ENCODE measurements around the gene RHBDD1. TPM values are rescaled to one million over a fixed set of nuclear protein-coding genes. Genes with fewer than 3 reads are reported as not detected.

The RHBDD1 gene
- total RNA-seq, 2 donors from 2014 or later, result 10.2 to 17.3 TPM

DNA sequence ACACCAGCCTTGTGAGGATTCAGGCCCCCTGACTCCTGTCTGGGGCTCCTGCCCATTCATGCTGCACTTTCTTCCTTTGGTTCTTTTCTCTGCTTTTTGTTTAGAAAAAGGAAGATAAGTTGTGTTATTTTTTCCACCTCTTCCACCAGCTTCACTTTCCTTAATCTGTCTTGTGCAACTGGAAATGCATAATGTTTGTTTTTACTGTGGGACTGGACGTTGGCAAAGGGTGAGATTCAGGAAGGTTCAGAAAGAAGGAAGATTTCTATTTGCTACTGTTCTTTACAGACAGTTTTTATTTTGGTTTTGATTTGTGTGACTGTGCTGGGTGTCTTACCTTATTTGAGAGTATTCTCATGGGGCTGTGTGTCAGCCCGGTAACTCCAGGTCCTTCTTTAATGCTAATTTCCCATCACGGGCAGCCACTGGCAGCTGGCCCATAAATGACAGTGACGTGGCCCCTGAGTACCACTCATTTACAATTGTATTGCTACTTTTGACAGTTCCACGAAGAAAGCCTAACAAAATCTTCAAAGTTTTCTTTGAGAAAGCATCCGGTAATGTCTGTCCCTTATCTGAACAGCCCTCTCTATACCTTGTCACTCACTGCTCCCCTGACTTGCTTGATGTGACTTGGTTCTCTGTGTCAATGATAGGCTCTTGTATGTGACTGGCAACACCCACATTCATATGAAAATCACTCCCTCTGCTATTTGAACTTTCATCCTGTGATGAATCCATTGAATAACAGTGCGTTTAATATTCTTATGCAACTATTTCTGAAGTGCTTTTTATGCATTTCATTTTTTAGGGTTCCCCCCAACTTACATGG, 32.7 kb downstream of the RHBDD1 start:
- Histone ChIP-seq H3K4me3 (no peak overlapping the region), H3K9me3 (no peaks in the 10 kb centered on the region), H3K4me1 (ENCODE audit: control insufficient read depth in 1 of 2, low read depth in 2 of 2) (no peaks in the 10 kb centered on the region), H3K27me3 (replicated peaks; ENCODE audit: insufficient read depth) (no peaks in the 10 kb centered on the region), H3K36me3 (peaks cover 13% of the 10 kb centered on the region), H3K27ac (no peak overlapping the region)
- DNase-seq (ENCODE audit: low spot score), result no peak
- ATAC-seq (ENCODE audit: insufficient number of reproducible peaks, low FRiP score, low read depth), result no peak
- TF ChIP-seq, protein P1, sequence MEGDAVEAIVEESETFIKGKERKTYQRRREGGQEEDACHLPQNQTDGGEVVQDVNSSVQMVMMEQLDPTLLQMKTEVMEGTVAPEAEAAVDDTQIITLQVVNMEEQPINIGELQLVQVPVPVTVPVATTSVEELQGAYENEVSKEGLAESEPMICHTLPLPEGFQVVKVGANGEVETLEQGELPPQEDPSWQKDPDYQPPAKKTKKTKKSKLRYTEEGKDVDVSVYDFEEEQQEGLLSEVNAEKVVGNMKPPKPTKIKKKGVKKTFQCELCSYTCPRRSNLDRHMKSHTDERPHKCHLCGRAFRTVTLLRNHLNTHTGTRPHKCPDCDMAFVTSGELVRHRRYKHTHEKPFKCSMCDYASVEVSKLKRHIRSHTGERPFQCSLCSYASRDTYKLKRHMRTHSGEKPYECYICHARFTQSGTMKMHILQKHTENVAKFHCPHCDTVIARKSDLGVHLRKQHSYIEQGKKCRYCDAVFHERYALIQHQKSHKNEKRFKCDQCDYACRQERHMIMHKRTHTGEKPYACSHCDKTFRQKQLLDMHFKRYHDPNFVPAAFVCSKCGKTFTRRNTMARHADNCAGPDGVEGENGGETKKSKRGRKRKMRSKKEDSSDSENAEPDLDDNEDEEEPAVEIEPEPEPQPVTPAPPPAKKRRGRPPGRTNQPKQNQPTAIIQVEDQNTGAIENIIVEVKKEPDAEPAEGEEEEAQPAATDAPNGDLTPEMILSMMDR (IDR thresholded peaks at IDR 0.05), result no peak

DNA sequence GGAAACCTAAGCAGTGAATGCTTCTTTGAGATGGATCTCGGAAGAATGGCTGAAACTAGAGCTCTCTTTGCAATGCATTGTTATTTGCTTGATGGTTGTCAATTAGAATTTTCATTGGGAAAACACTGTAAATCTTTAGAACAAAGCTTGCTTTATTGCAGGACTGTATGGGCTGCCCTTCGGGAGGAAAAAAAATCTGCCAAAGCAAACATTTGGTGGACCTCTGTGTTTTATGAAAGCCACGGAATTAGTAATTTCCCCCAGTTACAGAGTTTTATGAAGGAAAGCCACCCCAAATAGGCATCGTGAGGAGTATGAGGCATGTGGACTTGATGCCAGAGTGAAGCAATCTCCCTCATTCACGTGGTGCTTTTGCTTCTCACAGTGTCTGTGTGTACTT, 33.5 kb downstream of the RHBDD1 start:
- Histone ChIP-seq H3K27me3 (replicated peaks; ENCODE audit: insufficient read depth) (no peaks in the 10 kb centered on the region), H3K27ac (no peak overlapping the region), H3K4me3 (no peak overlapping the region), H3K4me1 (ENCODE audit: control insufficient read depth in 1 of 2, low read depth in 2 of 2) (no peaks in the 10 kb centered on the region), H3K9me3 (no peaks in the 10 kb centered on the region), H3K36me3 (peaks cover 13% of the 10 kb centered on the region)
- TF ChIP-seq, protein P1 (IDR thresholded peaks at IDR 0.05), result no peak
- ATAC-seq (ENCODE audit: insufficient number of reproducible peaks, low FRiP score, low read depth) (no peak), DNase-seq (ENCODE audit: low spot score) (no peak)

DNA sequence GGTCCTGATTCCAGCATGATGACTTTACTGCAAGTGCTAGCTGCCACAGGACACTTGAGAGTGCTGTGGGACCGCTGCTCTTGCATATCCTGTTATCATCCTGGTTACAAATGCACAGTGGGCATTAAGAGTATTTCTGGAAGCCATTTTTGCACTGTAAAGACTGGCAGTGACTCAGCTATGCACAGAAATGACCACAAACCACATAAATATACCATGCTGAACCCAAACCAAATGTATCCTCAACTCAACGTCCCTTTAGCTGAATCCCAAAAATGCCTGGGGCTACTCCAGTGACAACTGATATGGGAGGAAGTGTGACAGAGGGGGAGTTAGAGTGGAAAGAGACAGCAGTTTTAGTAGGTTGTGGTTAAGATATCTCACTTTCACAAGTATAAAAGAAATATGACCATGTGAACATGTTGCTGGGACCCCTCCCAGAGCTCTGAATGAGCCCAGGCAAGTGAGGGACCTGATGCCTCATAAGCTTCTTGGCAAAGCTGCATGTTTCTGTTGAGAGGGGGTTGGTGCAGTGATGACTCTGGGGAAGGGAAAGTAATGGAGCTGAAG, 37.3 kb downstream of the RHBDD1 start:
- Histone ChIP-seq H3K4me3 (no peak overlapping the region), H3K27me3 (replicated peaks; ENCODE audit: insufficient read depth) (no peaks in the 10 kb centered on the region), H3K36me3 (no peaks in the 10 kb centered on the region), H3K27ac (no peak overlapping the region), H3K4me1 (ENCODE audit: control insufficient read depth in 1 of 2, low read depth in 2 of 2) (no peaks in the 10 kb centered on the region), H3K9me3 (no peaks in the 10 kb centered on the region)
- TF ChIP-seq, protein P1 (IDR thresholded peaks at IDR 0.05), result no peak
- ATAC-seq (ENCODE audit: insufficient number of reproducible peaks, low FRiP score, low read depth), result no peak
- DNase-seq (ENCODE audit: low spot score), result no peak

GRCh38 chr2:226873826-226874225, 38.0 kb downstream of the RHBDD1 start:
- H3K27ac ChIP-seq, result no peak overlapping the region
- no peaks in the 10 kb centered on the region for H3K9me3 ChIP-seq
- DNase-seq (ENCODE audit: low spot score) (no peak), ATAC-seq (ENCODE audit: insufficient number of reproducible peaks, low FRiP score, low read depth) (no peak)
- H3K27me3 ChIP-seq (replicated peaks; ENCODE audit: insufficient read depth), result no peaks in the 10 kb centered on the region
- H3K36me3 ChIP-seq, result no peaks in the 10 kb centered on the region
- H3K4me3 ChIP-seq, result no peak overlapping the region
- TF ChIP-seq, protein P1 (IDR thresholded peaks at IDR 0.05), result no peak
- no peaks in the 10 kb centered on the region for H3K4me1 ChIP-seq (ENCODE audit: control insufficient read depth in 1 of 2, low read depth in 2 of 2)

GRCh38 chr2:226874749-226875148, 38.9 kb downstream of the RHBDD1 start:
- no peaks in the 10 kb centered on the region for H3K9me3 ChIP-seq

More at GRCh38 chr2:226874749-226875148, 38.9 kb downstream of the RHBDD1 start:
- Histone ChIP-seq H3K4me1 (ENCODE audit: control insufficient read depth in 1 of 2, low read depth in 2 of 2) (no peaks in the 10 kb centered on the region), H3K4me3 (no peak overlapping the region), H3K27me3 (replicated peaks; ENCODE audit: insufficient read depth) (no peaks in the 10 kb centered on the region), H3K36me3 (no peaks in the 10 kb centered on the region), H3K27ac (no peak overlapping the region)
- DNase-seq (ENCODE audit: low spot score) (no peak), ATAC-seq (ENCODE audit: insufficient number of reproducible peaks, low FRiP score, low read depth) (no peak)
- TF ChIP-seq, protein P1 (IDR thresholded peaks at IDR 0.05), result no peak
